Naive thymus-derived CD4-positive, alpha-beta T cell (primary cell): Measurements from ENCODE around the gene LRRC8D. TPM values are rescaled to one million over a fixed set of nuclear protein-coding genes. Genes with fewer than 3 reads are reported as not detected.

Experiments used
- ATAC-seq: fragments of 150-1000 bp; cut with Tn5 transposase; 2 replicates; pipeline ENCODE4 v1.10.0; 2021; ENCODE audit warnings: mild to moderate bottlenecking, moderate library complexity
- CTCF ChIA-PET: fragments of 350-600 bp; sonication (Branson Sonifier 250); formaldehyde crosslinking; loops from one replicate; lab custom pipeline; 2021; ENCODE audit warnings: antibody characterized with exemption; lab: Charles Lee
- POLR2A ChIA-PET: fragments of 350-600 bp; sonication (Branson Sonifier 250); formaldehyde crosslinking; loops from one replicate; lab custom pipeline; 2021; ENCODE audit warnings: antibody characterized with exemption, inconsistent platforms; lab: Charles Lee
- DNase-seq, 9 donors: peaks; one replicate each; pipeline versions ENCODE4 v3.0.0 to v3.0.0-alpha.2; 2020 to 2022; ENCODE audit warnings: mixed read lengths in 1 of 9
- H3K27ac ChIP-seq: one replicate; pipeline ENCODE4 v1.7.0; 2013; ENCODE audit warnings: mild to moderate bottlenecking, low read depth, low read length, moderate library complexity
- H3K27me3 ChIP-seq, 2 donors: one replicate each; pipeline ENCODE4 v1.7.0; 2013; ENCODE audit warnings: low read length in 2 of 2, mild to moderate bottlenecking in 2 of 2, moderate library complexity in 2 of 2; ENCODE audit not compliant: control insufficient read depth in 2 of 2, insufficient read depth in 2 of 2
- H3K36me3 ChIP-seq, 3 experiments: 1 replicate in 2 of 3; 2 replicates in 1 of 3; pipeline ENCODE4 v1.7.0; 2013; ENCODE audit warnings: low read length in 3 of 3, mild to moderate bottlenecking in 3 of 3, moderate library complexity in 1 of 3; ENCODE audit not compliant: insufficient read depth in 3 of 3, control insufficient read depth in 2 of 3
- H3K4me1 ChIP-seq, 2 donors: one replicate each; pipeline ENCODE4 v1.7.0; 2013; ENCODE audit warnings: low read length in 2 of 2, mild to moderate bottlenecking in 2 of 2, moderate library complexity in 1 of 2; ENCODE audit not compliant: control insufficient read depth in 2 of 2, insufficient read depth in 2 of 2
- H3K4me3 ChIP-seq: 2 replicates; pipeline ENCODE4 v1.7.0; 2013; ENCODE audit warnings: mild to moderate bottlenecking, low read length
- H3K9me3 ChIP-seq, 3 experiments: 1 replicate in 2 of 3; 2 replicates in 1 of 3; pipeline ENCODE4 v1.7.0; 2013; ENCODE audit warnings: low read length in 3 of 3; ENCODE audit not compliant: control insufficient read depth in 2 of 3
- H3K27ac Mint-ChIP-seq, 9 donors: one replicate each; pipeline ENCODE4 v1.8.0; 2020 to 2022; ENCODE audit warnings: mixed read lengths in 9 of 9, mild to moderate bottlenecking in 8 of 9, moderate library complexity in 5 of 9, inconsistent platforms in 2 of 9
- H3K27me3 Mint-ChIP-seq, 5 donors: one replicate each; pipeline ENCODE4 v1.8.0; 2021 to 2022; ENCODE audit warnings: mixed read lengths in 5 of 5, mild to moderate bottlenecking in 1 of 5
- H3K36me3 Mint-ChIP-seq, 5 donors: one replicate each; pipeline ENCODE4 v1.8.0; 2020 to 2022; ENCODE audit warnings: mixed read lengths in 5 of 5, mild to moderate bottlenecking in 3 of 5, inconsistent platforms in 1 of 5
- H3K4me1 Mint-ChIP-seq, 7 donors: one replicate each; pipeline ENCODE4 v1.8.0; 2020 to 2022; ENCODE audit warnings: mixed read lengths in 7 of 7, mild to moderate bottlenecking in 3 of 7, inconsistent platforms in 1 of 7
- H3K4me3 Mint-ChIP-seq, 10 donors: one replicate each; pipeline ENCODE4 v1.8.0; 2020 to 2022; ENCODE audit warnings: mild to moderate bottlenecking in 10 of 10, mixed read lengths in 10 of 10, moderate library complexity in 6 of 10, inconsistent platforms in 2 of 10
- H3K9me3 Mint-ChIP-seq, 11 donors: one replicate each; pipeline ENCODE4 v1.8.0; 2020 to 2022; ENCODE audit warnings: mixed read lengths in 11 of 11, mild to moderate bottlenecking in 4 of 11, inconsistent platforms in 1 of 11, moderate library complexity in 1 of 11
- intact Hi-C, 2 donors: fragments of 100-400 bp; cut with micrococcal nuclease; formaldehyde crosslinking; loops; one replicate each; pipeline ENCODE4 v1.15.1; 2023
- polyA plus RNA-seq, 2 donors: library from polyadenylated mRNA; unstranded; fragments of 300-500 nt; fragmentation: Illumina TruSeq; gene quantifications; one replicate each; pipeline ENCODE4 v1.2.3, GENCODE V29; 2021
- total RNA-seq, 6 experiments: library from RNA in 5 of 6; stranded (reverse) in 5 of 6; gene quantifications; 1 replicate in 5 of 6; 2 replicates in 1 of 6; pipeline ENCODE4 v1.2.3 and lab custom pipeline; 2021 to 2026

LRRC8D gene
- total and polyA plus RNA-seq, 7 experiments from 2014 or later, result 21.1 to 65.7 (median 38.9) TPM

DNA sequence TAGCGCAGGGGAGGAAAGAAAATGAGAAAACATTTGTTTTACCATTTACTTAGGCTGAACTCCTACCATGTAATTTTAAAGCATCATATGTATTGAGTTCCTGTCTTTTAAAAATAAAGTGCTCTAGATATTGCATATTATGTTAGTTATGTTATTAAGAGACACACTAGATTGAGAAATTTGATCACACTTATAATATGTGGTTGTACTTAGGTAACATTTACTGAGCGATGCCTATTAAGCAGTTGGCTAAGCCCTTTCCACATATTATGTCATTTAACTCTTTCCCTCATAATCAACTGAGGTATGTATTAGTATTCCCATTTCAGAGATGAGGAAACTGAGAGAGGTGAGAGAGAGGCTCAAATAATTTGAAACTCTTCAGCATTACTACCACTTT lies 4.5 kb upstream of the LRRC8D start:
- peaks cover 16 to 25% (median 23%) of the 10 kb centered on the region in 7 donors for H3K4me1 Mint-ChIP-seq
- H3K27ac ChIP-seq, result no peak overlapping the region
- H3K27me3 Mint-ChIP-seq, result peaks cover under 1 to 35% (median 11%) of the 10 kb centered on the region in 5 donors
- no peak overlapping the region for H3K4me3 Mint-ChIP-seq
- no peak overlapping the region for H3K4me3 ChIP-seq
- peaks cover 0 to 1% (median 0%) of the 10 kb centered on the region in 3 experiments for H3K36me3 ChIP-seq
- H3K27ac Mint-ChIP-seq, result no peak overlapping the region
- ChIA-PET CTCF (interaction anchor here (0.9 kb wide), 1 partner anchor 171 kb away, joined by 4 read pairs; no protein-coding TSS in a partner anchor), POLR2A (no interaction called here)
- DNase-seq (no peak), ATAC-seq (no peak)
- intact Hi-C loops, result no loop called here
- peaks cover 0 to 4% (median 0%) of the 10 kb centered on the region in 5 donors for H3K36me3 Mint-ChIP-seq
- H3K9me3 Mint-ChIP-seq, result peaks cover 0 to 1% (median 0%) of the 10 kb centered on the region in 11 donors
- no peaks in the 10 kb centered on the region for H3K9me3 ChIP-seq
- H3K27me3 ChIP-seq, result no peaks in the 10 kb centered on the region
- peaks cover 7 to 9% of the 10 kb centered on the region in 2 donors for H3K4me1 ChIP-seq

DNA sequence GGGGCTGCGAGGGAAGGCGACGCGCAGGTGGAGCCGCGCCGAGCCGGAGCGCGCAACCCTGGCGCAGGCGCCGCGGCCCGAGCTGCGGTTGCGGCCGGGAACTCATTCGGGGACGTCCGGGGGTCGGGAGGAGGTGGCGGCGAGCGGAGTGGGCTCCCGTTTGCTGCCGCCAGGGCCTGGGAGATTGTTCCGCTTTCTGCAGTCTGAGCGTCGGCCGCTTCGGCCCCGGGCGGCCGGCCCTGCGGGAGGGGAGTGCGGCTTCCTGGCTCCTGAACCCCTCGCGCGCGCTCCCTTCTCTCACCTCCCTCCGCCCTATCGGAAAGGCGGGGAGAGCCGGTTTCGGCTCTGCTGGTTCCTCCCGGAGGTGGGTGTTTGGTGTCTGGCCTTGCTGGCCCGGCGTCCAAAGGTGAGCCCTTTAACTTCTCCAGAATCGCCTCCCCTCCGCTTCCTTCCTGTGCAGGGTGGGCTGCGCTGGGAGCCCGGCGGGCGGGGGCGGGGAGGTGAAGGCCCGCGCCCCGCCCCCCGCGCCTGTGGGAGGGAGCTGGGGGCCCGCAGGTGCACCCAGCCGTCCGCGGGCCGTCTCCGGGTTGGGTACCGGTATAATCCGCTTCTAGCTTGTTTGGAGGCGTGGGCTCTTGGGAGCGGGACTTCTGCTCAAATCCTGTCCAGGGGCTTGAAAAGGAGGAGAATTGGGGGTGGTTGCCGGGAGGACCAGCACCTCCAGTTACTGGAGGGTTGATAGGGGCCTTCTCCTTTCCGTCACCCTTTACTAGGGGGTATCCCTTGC lies 683 bp downstream of the LRRC8D start:
- Mint-ChIP-seq H3K4me3 (peak overlapping the region; percentile 83 to 97 (median 86)), H3K27me3 (peaks cover 0 to 15% (median 0%) of the 10 kb centered on the region in 5 donors), H3K4me1 (peaks cover 18 to 41% (median 35%) of the 10 kb centered on the region in 7 donors), H3K36me3 (peaks cover 0 to 5% (median 0%) of the 10 kb centered on the region in 5 donors), H3K9me3 (no peaks in the 10 kb centered on the region), H3K27ac (peak overlapping the region; percentile 53 to 92 (median 78))
- ATAC-seq, result peak; percentile 66
- no peaks in the 10 kb centered on the region for H3K9me3 ChIP-seq
- ChIA-PET CTCF (interaction anchor here (0.6 to 1.4 kb wide), 3 partner anchors 22 to 1136 kb away, joined by 3 to 6 read pairs (median 3); no protein-coding TSS in a partner anchor), POLR2A (interaction anchor here (0.6 to 4.8 kb wide), 11 partner anchors 13 to 930 kb away, joined by 3 to 47 read pairs (median 3); partner anchors contain the start of gene GTF2B)
- intact Hi-C loops, result loop anchor here (1.0 to 5.0 kb wide), 10 partner anchors 17 to 1137 kb away; partner anchors contain the start of genes ZNF326 (in 2 of the 2), GTF2B (in 1 of the 2), LRRC8C (in 1 of the 2) and PKN2 (in 1 of the 2)
- H3K4me1 ChIP-seq, result peaks cover 7 to 14% of the 10 kb centered on the region in 2 donors
- H3K27me3 ChIP-seq, result no peaks in the 10 kb centered on the region
- peak overlapping the region; percentile 84 for H3K4me3 ChIP-seq
- DNase-seq, result peak; percentile 50 to 67 (median 65)
- peaks cover 0 to 4% (median 0%) of the 10 kb centered on the region in 3 experiments for H3K36me3 ChIP-seq
- H3K27ac ChIP-seq, result peak overlapping the region; percentile 66

DNA sequence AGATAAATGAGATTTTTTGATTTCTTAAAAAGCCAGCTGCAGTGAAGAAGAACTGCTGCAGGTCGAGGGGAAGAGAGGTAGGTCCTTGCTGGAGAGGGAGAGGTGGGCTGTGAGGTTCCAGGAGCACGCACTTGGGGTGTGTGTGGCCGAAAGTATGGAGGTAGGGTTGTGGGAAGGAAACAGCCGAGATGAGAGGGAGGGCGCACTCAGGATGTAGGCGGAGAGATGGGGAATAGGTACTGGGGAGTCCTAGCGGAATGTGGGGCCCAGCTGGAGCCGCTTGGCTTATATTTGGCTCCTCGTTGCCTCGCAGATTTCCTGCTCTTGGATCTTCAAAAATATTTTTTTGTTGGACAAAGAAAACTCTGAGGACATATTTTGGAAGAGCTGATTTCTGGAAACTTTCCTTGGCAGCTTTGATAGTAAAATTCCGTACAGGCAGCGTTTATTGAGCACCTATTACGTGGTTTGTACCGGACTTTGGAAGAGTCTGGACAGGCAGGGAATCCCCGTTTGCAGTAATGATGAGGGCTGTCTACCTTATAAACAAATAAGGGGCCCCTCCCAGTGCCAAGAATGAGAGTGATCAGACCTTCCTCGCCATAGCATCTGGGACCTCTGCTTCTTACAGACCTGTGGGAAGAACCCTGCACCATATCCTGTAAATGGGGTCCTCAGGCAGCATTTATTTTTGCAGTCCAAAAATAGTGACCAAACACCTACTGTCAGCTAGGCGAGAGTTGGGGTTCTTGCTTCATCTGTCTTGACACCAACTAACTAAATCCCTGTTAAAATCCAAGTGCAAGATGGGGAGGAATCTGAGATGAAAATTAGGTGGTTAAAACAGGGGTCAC lies 1.5 kb downstream of the LRRC8D start:
- H3K4me1 ChIP-seq, result peaks cover 7 to 14% of the 10 kb centered on the region in 2 donors
- peak overlapping the region; percentile 83 to 97 (median 86) for H3K4me3 Mint-ChIP-seq

DNA sequence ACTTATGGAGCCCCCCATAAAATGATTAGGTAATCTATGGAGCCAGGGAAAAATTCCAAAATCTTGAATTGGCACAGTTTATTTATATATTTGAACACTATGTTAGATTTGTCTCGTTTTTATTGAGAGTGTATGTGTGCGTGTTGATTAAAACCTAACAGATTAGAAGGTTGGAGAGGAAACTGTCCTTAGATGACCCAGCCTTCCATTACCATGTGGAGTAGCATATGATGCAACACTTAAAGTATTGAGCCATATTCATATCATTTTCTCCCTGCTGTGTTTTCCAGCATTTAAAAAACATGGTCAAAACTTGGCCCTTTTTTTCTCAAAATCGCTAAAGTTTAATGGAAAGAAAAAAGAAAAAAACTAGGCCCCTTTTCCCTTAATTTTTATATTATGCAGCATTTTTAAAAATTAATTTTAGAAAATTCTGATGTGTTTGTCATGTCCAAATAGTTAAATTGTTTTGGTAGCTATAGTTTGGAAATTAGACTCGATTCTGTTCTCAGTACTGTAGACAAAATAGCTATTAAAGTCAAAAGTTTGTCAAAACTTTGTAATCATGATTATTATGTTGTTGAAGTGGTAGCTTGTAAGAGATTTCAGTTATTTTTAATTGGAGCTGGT lies 2.3 kb downstream of the LRRC8D start:
- no peaks in the 10 kb centered on the region for H3K9me3 ChIP-seq
- Mint-ChIP-seq H3K36me3 (peaks cover 0 to 7% (median 3%) of the 10 kb centered on the region in 5 donors), H3K9me3 (peaks cover 0 to 2% (median 0%) of the 10 kb centered on the region in 11 donors), H3K4me1 (peaks cover 18 to 41% (median 35%) of the 10 kb centered on the region in 7 donors), H3K27me3 (peaks cover 0 to 13% (median 0%) of the 10 kb centered on the region in 5 donors), H3K4me3 (peak overlapping the region in 3 of 10 donors; percentile 83 to 88 (median 87)), H3K27ac (peak overlapping the region in 3 of 9 donors; percentile 21 to 50 (median 21))
- ChIA-PET POLR2A (interaction anchor here (0.9 to 4.8 kb wide), 2 partner anchors 17 to 19 kb away, joined by 3 to 47 read pairs; no protein-coding TSS in a partner anchor), CTCF (interaction anchor here (0.7 kb wide), 1 partner anchor 20 kb away, joined by 3 read pairs; no protein-coding TSS in a partner anchor)
- ATAC-seq (no peak), DNase-seq (no peak)
- peaks cover 7 to 14% of the 10 kb centered on the region in 2 donors for H3K4me1 ChIP-seq
- H3K36me3 ChIP-seq, result peaks cover 0 to 4% (median 0%) of the 10 kb centered on the region in 3 experiments
- H3K4me3 ChIP-seq, result no peak overlapping the region
- no peak overlapping the region for H3K27ac ChIP-seq
- H3K27me3 ChIP-seq, result no peaks in the 10 kb centered on the region
- intact Hi-C loops, result loop anchor here (5.0 kb wide), 2 partner anchors 34 to 931 kb away; partner anchors contain the start of gene GTF2B (in 1 of the 2)

More for the DNA sequence above, 1.5 kb downstream of the LRRC8D start:
- ATAC-seq (no peak), DNase-seq (no peak)
- POLR2A ChIA-PET, result interaction anchor here (0.6 to 4.8 kb wide), 8 partner anchors 12 to 296 kb away, joined by 3 to 47 read pairs (median 5); no protein-coding TSS in a partner anchor
- Mint-ChIP-seq H3K36me3 (peaks cover 0 to 5% (median 0%) of the 10 kb centered on the region in 5 donors), H3K4me1 (peaks cover 18 to 41% (median 35%) of the 10 kb centered on the region in 7 donors), H3K27me3 (peaks cover 0 to 13% (median 0%) of the 10 kb centered on the region in 5 donors), H3K9me3 (no peaks in the 10 kb centered on the region), H3K27ac (peak overlapping the region; percentile 21 to 92 (median 78))
- intact Hi-C loops, result loop anchor here (5.0 kb wide), 2 partner anchors 35 to 930 kb away; partner anchors contain the start of gene GTF2B (in 1 of the 2)
- H3K9me3 ChIP-seq, result no peaks in the 10 kb centered on the region
- H3K27me3 ChIP-seq, result no peaks in the 10 kb centered on the region
- H3K27ac ChIP-seq, result peak overlapping the region; percentile 66
- peak overlapping the region; percentile 84 for H3K4me3 ChIP-seq
- H3K36me3 ChIP-seq, result peaks cover 0 to 4% (median 0%) of the 10 kb centered on the region in 3 experiments
- CTCF ChIA-PET, result interaction anchor here (0.6 to 0.8 kb wide), 2 partner anchors 41 to 1034 kb away, joined by 3 to 6 read pairs; no protein-coding TSS in a partner anchor

DNA sequence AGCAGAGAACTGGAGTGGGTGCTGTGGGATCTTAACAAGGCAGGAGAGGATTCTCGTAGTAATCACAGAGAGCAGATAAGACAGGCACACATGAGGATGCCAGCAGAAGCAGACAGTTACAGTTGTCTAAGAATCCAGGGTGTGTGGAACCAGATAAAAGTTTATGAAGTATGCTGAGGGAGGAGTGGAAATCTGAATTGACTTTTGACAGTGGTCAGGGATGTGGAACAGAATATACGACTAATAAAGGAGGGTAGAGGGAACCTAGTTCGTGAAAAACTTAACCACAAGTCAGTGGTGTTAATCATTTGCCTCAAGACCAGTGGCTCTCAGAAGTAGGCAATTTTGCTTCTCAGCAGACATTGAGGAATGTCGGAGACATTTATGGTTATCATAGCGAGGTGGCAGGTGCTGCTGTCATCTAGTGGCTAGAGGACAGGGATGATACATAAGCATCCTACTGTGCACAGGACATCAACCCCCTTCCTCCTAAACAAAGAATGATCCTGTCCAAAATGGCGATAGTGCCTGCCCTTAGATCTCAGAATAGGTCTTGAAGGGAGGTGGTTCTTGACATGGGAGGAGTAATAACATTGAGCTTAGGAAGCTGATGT lies 3.0 kb downstream of the LRRC8D start:
- no peak for DNase-seq
- no peaks in the 10 kb centered on the region for H3K9me3 ChIP-seq
- peaks cover 0 to 4% (median 0%) of the 10 kb centered on the region in 3 experiments for H3K36me3 ChIP-seq
- ChIA-PET POLR2A (interaction anchor here (0.9 to 4.8 kb wide), 3 partner anchors 17 to 20 kb away, joined by 3 to 47 read pairs (median 7); no protein-coding TSS in a partner anchor), CTCF (interaction anchor here (0.7 kb wide), 1 partner anchor 19 kb away, joined by 3 read pairs; no protein-coding TSS in a partner anchor)
- Mint-ChIP-seq H3K36me3 (peaks cover 0 to 9% (median 3%) of the 10 kb centered on the region in 5 donors), H3K9me3 (peaks cover 0 to 2% (median 0%) of the 10 kb centered on the region in 11 donors), H3K27me3 (peaks cover 0 to 13% (median 0%) of the 10 kb centered on the region in 5 donors), H3K4me1 (peaks cover 18 to 41% (median 34%) of the 10 kb centered on the region in 7 donors), H3K4me3 (no peak overlapping the region), H3K27ac (peak overlapping the region in 5 of 9 donors; percentile 1 to 50 (median 2))
- H3K4me3 ChIP-seq, result no peak overlapping the region
- H3K27me3 ChIP-seq, result no peaks in the 10 kb centered on the region
- intact Hi-C loops, result loop anchor here (5.0 kb wide), 2 partner anchors 34 to 931 kb away; partner anchors contain the start of gene GTF2B (in 1 of the 2)
- H3K27ac ChIP-seq, result no peak overlapping the region
- ATAC-seq, result no peak
- H3K4me1 ChIP-seq, result peaks cover 7 to 14% of the 10 kb centered on the region in 2 donors
